HG03460 (cell line): ENCODE measurements around the gene PSMF1.

Experiments
- ATAC-seq: cut with Tn5 transposase; IDR thresholded peaks from one replicate; pipeline ENCODE4 v1.9.1; 2021; ENCODE audit not compliant: unreplicated experiment

PSMF1 gene

GRCh38 chr20:1188347-1188746 is 69.9 kb downstream of the PSMF1 start:
- no peak for ATAC-seq

- no peak for ATAC-seq
Measured at GRCh38 chr20:1189827-1190226, 71.4 kb downstream of the PSMF1 start.

- no peak for ATAC-seq
Measured at GRCh38 chr20:1190847-1191246, 72.4 kb downstream of the PSMF1 start.

- no peak for ATAC-seq
Measured at GRCh38 chr20:1191299-1191698, 72.9 kb downstream of the PSMF1 start.

- no peak for ATAC-seq
Measured at GRCh38 chr20:1195226-1195625, 76.8 kb downstream of the PSMF1 start.

GRCh38 chr20:1196634-1197033 is 78.2 kb downstream of the PSMF1 start:
- ATAC-seq, result no peak

- ATAC-seq, result no peak
Measured at GRCh38 chr20:1197801-1198200, 79.4 kb downstream of the PSMF1 start.

- ATAC-seq, result no peak
Measured at GRCh38 chr20:1198751-1199150, 80.3 kb downstream of the PSMF1 start.

- no peak for ATAC-seq
Measured at GRCh38 chr20:1199212-1199873, 80.9 kb downstream of the PSMF1 start.

- ATAC-seq, result no peak
Measured at GRCh38 chr20:1199964-1200363, 81.6 kb downstream of the PSMF1 start.

GRCh38 chr20:1202762-1203504 is 84.5 kb downstream of the PSMF1 start, which contains the start of gene C20orf202:
C20orf202 (plus strand) TSS chr20:1203454; CDS start chr20:1203586, 132 bp downstream.
- no peak for ATAC-seq

- no peak for ATAC-seq
Measured at GRCh38 chr20:1203630-1204029, 85.2 kb downstream of the PSMF1 start.

- no peak for ATAC-seq
Measured at GRCh38 chr20:1204113-1204512, 85.7 kb downstream of the PSMF1 start.

GRCh38 chr20:1204576-1204975 is 86.2 kb downstream of the PSMF1 start:
- ATAC-seq, result no peak

GRCh38 chr20:1205802-1206201 is 87.4 kb downstream of the PSMF1 start:
- no peak for ATAC-seq

GRCh38 chr20:1206366-1207148 is 88.2 kb downstream of the PSMF1 start:
- ATAC-seq, result no peak

- no peak for ATAC-seq
Measured at GRCh38 chr20:1207293-1207878, 89.0 kb downstream of the PSMF1 start.

- no peak for ATAC-seq
Measured at GRCh38 chr20:1209447-1210387, 91.3 kb downstream of the PSMF1 start.

- no peak for ATAC-seq
Measured at GRCh38 chr20:1210501-1210900, 92.1 kb downstream of the PSMF1 start.

- no peak for ATAC-seq
Measured at GRCh38 chr20:1212023-1212422, 93.6 kb downstream of the PSMF1 start.
